HEK293 (cell line): ENCODE results near the gene TLE2.
A peak's percentile ranks its signal among the peaks of the same experiment; 100 is the strongest.

Source experiments
- CTCF ChIA-PET: fragments of 350-600 bp; formaldehyde crosslinking; extraction: SDS; loops from one replicate; lab custom pipeline; 2021; ENCODE audit warnings: antibody characterized with exemption; lab: Yijun Ruan, JAX
- POLR2A ChIA-PET: fragments of 300-600 bp; formaldehyde crosslinking; extraction: SDS; loops from one replicate; lab custom pipeline; 2020; ENCODE audit warnings: antibody characterized with exemption, inconsistent platforms; lab: Yijun Ruan, JAX
- H3K27ac ChIP-seq: fragments of 200-500 bp; sonication (Bioruptor generic); 2 replicates; pipeline ENCODE4 v1.5.1; 2014; ENCODE audit warnings: low read depth, low read length, control low read depth, inconsistent platforms; ENCODE audit errors: extremely low read depth
- H3K36me3 ChIP-seq, 2 experiments: fragments of 200-500 bp in 1 of 2; sonication (Bioruptor generic) in 1 of 2; 1 replicate in 1 of 2; 2 replicates in 1 of 2; pipeline ENCODE4 v1.5.1; 2014 to 2017; ENCODE audit warnings: inconsistent platforms in 2 of 2, low read length in 2 of 2; ENCODE audit not compliant: control insufficient read depth in 2 of 2, insufficient read depth in 1 of 2
- H3K4me1 ChIP-seq: fragments of 200-500 bp; sonication (Bioruptor generic); 2 replicates; pipeline ENCODE4 v1.5.1; 2014; ENCODE audit warnings: mild to moderate bottlenecking, low read length, inconsistent platforms; ENCODE audit not compliant: control insufficient read depth, insufficient read depth
- H3K4me3 ChIP-seq: 2 replicates; pipeline ENCODE4 v1.5.1; 2011; ENCODE audit warnings: low read depth, mild to moderate bottlenecking, control low read depth, low read length, moderate library complexity
- H3K9me3 ChIP-seq: fragments of 200-500 bp; sonication (Bioruptor generic); 2 replicates; pipeline ENCODE4 v1.5.1; 2014; ENCODE audit warnings: low read depth, low read length, inconsistent platforms; ENCODE audit not compliant: control insufficient read depth, insufficient read depth
- FEZF1 ChIP-seq: fragments of 450-650 bp; formaldehyde crosslinking; IDR thresholded peaks from 2 replicates; pipeline ENCODE4 v1.5.1; 2016; ENCODE audit warnings: missing biosample characterization, missing genetic modification characterization
- GLI2 ChIP-seq: fragments of 450-650 bp; formaldehyde crosslinking; IDR thresholded peaks from 2 replicates; pipeline ENCODE4; 2017; ENCODE audit warnings: missing biosample characterization, missing genetic modification characterization, low read depth, borderline replicate concordance
- HOXA7 ChIP-seq: sonication (generic); formaldehyde crosslinking; IDR thresholded peaks from 2 replicates; pipeline ENCODE4 v1.8.1; 2022; ENCODE audit warnings: missing genetic modification reagents, borderline replicate concordance
- IKZF3 ChIP-seq: fragments of 450-650 bp; IDR thresholded peaks from 2 replicates; pipeline ENCODE4 v1.5.0; 2018; ENCODE audit warnings: missing biosample characterization, mild to moderate bottlenecking, missing genetic modification characterization, moderate library complexity
- PRDM10 ChIP-seq: fragments of 450-650 bp; formaldehyde crosslinking; IDR thresholded peaks from 2 replicates; pipeline ENCODE4 v1.5.1; 2016; ENCODE audit warnings: missing biosample characterization, missing genetic modification characterization
- SETDB1 ChIP-seq: IDR thresholded peaks from one replicate; pipeline ENCODE4 v1.6.1; 2017; ENCODE audit warnings: mild to moderate bottlenecking, low read length, moderate library complexity, mixed read lengths; ENCODE audit not compliant: insufficient read length
- ZBTB20 ChIP-seq: fragments of 450-650 bp; formaldehyde crosslinking; IDR thresholded peaks from 2 replicates; pipeline ENCODE4 v1.5.1; 2016; ENCODE audit warnings: missing biosample characterization, missing genetic modification characterization
- ZBTB44 ChIP-seq: fragments of 450-650 bp; IDR thresholded peaks from 2 replicates; pipeline ENCODE4 v1.5.1; 2018; ENCODE audit warnings: missing biosample characterization, mild to moderate bottlenecking, missing genetic modification characterization
- ZNF10 ChIP-seq: fragments of 450-650 bp; formaldehyde crosslinking; IDR thresholded peaks from 2 replicates; pipeline ENCODE4 v1.5.1; 2017; ENCODE audit warnings: missing biosample characterization, missing genetic modification characterization
- ZNF37A ChIP-seq: fragments of 450-650 bp; IDR thresholded peaks from 2 replicates; pipeline ENCODE4 v1.5.1; 2018; ENCODE audit warnings: missing biosample characterization, missing genetic modification characterization
- ZNF426 ChIP-seq: fragments of 450-650 bp; formaldehyde crosslinking; IDR thresholded peaks from 2 replicates; pipeline ENCODE4 v1.5.1; 2017; ENCODE audit warnings: missing biosample characterization, missing genetic modification characterization, mild to moderate bottlenecking, inconsistent platforms, moderate library complexity
- ZXDB ChIP-seq: fragments of 450-650 bp; formaldehyde crosslinking; IDR thresholded peaks from 2 replicates; pipeline ENCODE4 v1.5.1; 2016; ENCODE audit warnings: missing biosample characterization, missing genetic modification characterization
- TF ChIP-seq, protein P1 (sequence below): fragments of 450-650 bp; formaldehyde crosslinking; IDR thresholded peaks from 2 replicates; pipeline ENCODE4 v1.5.1; 2016; ENCODE audit warnings: missing biosample characterization, missing genetic modification characterization
- TF ChIP-seq, protein P2 (sequence below): fragments of 450-650 bp; formaldehyde crosslinking; IDR thresholded peaks from 2 replicates; pipeline ENCODE4 v1.5.1; 2017; ENCODE audit warnings: missing biosample characterization, missing genetic modification characterization
- TF ChIP-seq, protein P3 (sequence below): fragments of 450-650 bp; formaldehyde crosslinking; IDR thresholded peaks from 2 replicates; pipeline ENCODE4 v1.5.1; 2016; ENCODE audit warnings: missing biosample characterization, missing genetic modification characterization

TLE2 gene

DNA sequence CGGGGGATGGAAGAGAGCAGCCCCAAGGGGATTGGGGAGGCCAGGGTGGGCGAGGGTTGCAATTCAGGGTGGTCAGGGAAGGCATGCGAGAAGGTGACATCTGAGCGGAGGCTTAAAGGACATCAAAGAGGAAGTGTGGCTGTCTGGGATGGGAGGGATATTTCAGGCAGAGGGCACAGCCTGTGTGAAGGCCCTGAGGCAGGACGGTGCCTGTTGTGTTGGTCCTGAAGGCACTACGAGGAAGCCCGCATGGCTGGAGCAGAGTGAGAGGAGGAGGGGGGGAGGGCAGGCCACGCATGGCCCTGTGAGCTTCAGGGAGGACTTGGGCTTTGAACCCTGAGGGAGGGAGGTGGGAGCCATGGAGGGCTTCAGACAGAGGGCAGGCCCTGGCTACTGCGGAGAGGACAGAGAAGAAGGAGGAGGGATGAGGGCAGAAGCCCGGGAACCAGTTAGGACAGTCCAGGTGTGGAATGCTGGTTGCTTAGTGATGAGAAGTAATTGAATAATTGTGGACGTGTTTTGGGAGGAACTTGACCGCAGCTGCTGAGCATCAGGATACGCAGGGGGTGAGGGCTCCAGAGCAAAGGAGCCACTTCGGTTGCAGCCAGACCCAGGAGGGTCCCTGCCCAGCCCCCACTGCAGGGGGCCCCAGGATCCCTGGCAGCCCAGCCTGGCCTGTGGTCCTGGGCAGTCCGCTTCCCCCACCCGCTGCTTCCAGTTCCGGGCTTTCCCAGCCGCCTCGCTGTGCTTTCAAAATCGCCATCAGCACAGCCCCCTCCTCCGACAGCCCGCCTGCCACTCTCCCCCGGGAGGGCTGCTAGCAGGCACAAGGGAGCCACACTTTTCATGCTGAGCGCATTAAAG is 45.5 kb downstream of the TLE2 start (continued):
- TF ChIP-seq, protein P1, sequence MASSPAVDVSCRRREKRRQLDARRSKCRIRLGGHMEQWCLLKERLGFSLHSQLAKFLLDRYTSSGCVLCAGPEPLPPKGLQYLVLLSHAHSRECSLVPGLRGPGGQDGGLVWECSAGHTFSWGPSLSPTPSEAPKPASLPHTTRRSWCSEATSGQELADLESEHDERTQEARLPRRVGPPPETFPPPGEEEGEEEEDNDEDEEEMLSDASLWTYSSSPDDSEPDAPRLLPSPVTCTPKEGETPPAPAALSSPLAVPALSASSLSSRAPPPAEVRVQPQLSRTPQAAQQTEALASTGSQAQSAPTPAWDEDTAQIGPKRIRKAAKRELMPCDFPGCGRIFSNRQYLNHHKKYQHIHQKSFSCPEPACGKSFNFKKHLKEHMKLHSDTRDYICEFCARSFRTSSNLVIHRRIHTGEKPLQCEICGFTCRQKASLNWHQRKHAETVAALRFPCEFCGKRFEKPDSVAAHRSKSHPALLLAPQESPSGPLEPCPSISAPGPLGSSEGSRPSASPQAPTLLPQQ (tag by site-specific recombination) = peak; percentile 56; the same call in 1 of the 2 replicates
- TF ChIP-seq, all 188 proteins: peak for 87

DNA sequence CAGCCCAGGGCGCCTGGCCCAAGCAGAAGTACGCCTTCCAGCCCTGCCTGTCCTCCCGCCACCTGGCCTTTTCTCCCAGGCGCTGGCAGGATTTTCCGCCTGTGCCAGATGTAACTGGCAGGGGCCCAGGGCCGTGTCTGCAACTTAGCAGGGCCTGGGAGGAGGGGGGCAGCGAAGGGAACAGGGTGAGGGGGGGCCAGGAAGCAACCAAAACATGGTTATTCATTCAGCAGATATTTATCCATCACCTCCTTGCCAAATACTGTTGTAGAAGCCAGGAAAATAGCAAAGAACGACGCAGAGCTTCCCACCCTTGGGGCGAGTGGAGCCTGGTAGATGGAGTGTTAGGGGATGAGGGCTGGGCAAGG is 46.1 kb downstream of the TLE2 start:
- peaks cover 9% of the 10 kb centered on the region for H3K4me1 ChIP-seq
- peak overlapping the region; percentile 81 for H3K27ac ChIP-seq
- H3K4me3 ChIP-seq = no peak overlapping the region
- no peaks in the 10 kb centered on the region for H3K9me3 ChIP-seq
- ChIA-PET CTCF (interaction anchor here (0.6 to 0.7 kb wide), 2 partner anchors 16 to 21 kb away, joined by 3 read pairs; no protein-coding TSS in a partner anchor), POLR2A (no interaction called here)
- H3K36me3 ChIP-seq = no peaks in the 10 kb centered on the region
- TF ChIP-seq GLI2 (tag by site-specific recombination) (no peak), ZBTB20 (tag by site-specific recombination) (peak; percentile 92), ZNF10 (tag by site-specific recombination) (0 out of 2 replicates have a peak, but pooled peaks have one; percentile 54), SETDB1 (no peak), ZNF426 (no peak), HOXA7 (CRISPR knock-in tag) (no peak), PRDM10 (tag by site-specific recombination) (0 out of 2 replicates have a peak, but pooled peaks have one; percentile 63), ZBTB44 (tag by site-specific recombination) (0 out of 2 replicates have a peak, but pooled peaks have one; percentile 30), IKZF3 (tag by site-specific recombination) (peak; percentile 82; the same call in 1 of the 2 replicates), ZXDB (0 out of 2 replicates have a peak, but pooled peaks have one; percentile 13), ZNF37A (tag by site-specific recombination) (no peak), FEZF1 (tag by site-specific recombination) (peak; percentile 43; the same call in 1 of the 2 replicates)
- TF ChIP-seq, protein P2, sequence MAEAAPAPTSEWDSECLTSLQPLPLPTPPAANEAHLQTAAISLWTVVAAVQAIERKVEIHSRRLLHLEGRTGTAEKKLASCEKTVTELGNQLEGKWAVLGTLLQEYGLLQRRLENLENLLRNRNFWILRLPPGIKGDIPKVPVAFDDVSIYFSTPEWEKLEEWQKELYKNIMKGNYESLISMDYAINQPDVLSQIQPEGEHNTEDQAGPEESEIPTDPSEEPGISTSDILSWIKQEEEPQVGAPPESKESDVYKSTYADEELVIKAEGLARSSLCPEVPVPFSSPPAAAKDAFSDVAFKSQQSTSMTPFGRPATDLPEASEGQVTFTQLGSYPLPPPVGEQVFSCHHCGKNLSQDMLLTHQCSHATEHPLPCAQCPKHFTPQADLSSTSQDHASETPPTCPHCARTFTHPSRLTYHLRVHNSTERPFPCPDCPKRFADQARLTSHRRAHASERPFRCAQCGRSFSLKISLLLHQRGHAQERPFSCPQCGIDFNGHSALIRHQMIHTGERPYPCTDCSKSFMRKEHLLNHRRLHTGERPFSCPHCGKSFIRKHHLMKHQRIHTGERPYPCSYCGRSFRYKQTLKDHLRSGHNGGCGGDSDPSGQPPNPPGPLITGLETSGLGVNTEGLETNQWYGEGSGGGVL (tag by site-specific recombination) = 0 out of 2 replicates have a peak, but pooled peaks have one; percentile 36
- TF ChIP-seq, protein P3, sequence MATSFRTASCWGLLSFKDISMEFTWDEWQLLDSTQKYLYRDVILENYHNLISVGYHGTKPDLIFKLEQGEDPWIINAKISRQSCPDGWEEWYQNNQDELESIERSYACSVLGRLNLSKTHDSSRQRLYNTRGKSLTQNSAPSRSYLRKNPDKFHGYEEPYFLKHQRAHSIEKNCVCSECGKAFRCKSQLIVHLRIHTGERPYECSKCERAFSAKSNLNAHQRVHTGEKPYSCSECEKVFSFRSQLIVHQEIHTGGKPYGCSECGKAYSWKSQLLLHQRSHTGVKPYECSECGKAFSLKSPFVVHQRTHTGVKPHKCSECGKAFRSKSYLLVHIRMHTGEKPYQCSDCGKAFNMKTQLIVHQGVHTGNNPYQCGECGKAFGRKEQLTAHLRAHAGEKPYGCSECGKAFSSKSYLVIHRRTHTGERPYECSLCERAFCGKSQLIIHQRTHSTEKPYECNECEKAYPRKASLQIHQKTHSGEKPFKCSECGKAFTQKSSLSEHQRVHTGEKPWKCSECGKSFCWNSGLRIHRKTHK = no peak
